Measurements from ENCODE around the gene KAZN. TPM values are rescaled to one million over a fixed set of nuclear protein-coding genes. Genes with fewer than 3 reads are reported as not detected.

Gene KAZN
- total and polyA plus RNA-seq, 8 donors = 1.2 to 50.7 (median 6.8) TPM

DNA sequence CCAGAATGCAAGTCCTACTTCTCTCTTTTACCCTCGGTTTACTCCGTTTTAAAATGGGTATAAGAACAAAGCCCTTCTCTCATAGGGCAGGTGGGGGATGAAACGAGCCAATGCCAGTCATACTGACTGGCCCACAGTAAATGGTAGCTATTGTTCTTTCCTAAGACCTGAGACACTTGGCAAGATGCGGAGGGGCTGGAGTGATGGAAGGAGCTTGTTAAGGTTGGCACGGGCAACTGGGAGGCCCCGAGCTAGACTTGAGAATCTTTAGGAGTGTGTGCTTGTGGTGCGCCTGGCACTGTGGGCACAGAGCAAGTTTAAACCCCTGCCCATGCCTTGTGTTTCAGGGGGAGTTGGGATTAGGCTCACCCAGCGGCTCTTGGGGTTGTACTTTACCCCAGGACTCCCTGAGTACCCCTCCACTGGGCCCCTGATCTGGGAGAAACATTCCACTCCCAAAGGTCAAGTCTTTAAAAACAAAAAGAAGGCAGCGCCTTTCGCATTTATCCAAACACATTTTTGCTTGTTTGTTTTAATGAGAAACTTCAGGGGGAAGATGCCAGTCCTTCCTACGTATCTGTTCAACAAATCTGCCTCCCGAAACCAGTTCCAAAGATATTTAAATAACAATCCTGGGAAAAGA is 314.5 kb downstream of the KAZN start:
- H3K4me1 ChIP-seq = peaks cover 0 to 10% (median 0%) of the 10 kb centered on the region in 4 donors
- no peaks in the 10 kb centered on the region for H3K9me3 ChIP-seq
- TF ChIP-seq, protein P1, sequence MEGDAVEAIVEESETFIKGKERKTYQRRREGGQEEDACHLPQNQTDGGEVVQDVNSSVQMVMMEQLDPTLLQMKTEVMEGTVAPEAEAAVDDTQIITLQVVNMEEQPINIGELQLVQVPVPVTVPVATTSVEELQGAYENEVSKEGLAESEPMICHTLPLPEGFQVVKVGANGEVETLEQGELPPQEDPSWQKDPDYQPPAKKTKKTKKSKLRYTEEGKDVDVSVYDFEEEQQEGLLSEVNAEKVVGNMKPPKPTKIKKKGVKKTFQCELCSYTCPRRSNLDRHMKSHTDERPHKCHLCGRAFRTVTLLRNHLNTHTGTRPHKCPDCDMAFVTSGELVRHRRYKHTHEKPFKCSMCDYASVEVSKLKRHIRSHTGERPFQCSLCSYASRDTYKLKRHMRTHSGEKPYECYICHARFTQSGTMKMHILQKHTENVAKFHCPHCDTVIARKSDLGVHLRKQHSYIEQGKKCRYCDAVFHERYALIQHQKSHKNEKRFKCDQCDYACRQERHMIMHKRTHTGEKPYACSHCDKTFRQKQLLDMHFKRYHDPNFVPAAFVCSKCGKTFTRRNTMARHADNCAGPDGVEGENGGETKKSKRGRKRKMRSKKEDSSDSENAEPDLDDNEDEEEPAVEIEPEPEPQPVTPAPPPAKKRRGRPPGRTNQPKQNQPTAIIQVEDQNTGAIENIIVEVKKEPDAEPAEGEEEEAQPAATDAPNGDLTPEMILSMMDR (IDR thresholded peaks at IDR 0.05) = no peak
- TF ChIP-seq POLR2AphosphoS5 (IDR thresholded peaks at IDR 0.05) (no peak), POLR2A (IDR thresholded peaks at IDR 0.05) (no peak), EP300 (IDR thresholded peaks at IDR 0.05) (no peak)
- intact Hi-C loops (cut with DNase I; ENCODE audit: low total_unique reads) = no loop called here
- H3K4me3 ChIP-seq = no peak overlapping the region
- WGBS, 5 donors = 78 to 80% (median 79%) methylated on average over 12 of the region's 12 CpGs
- no peak for DNase-seq
- H3K27ac ChIP-seq = no peak overlapping the region
- H3K27me3 ChIP-seq = no peaks in the 10 kb centered on the region
- H3K36me3 ChIP-seq = no peaks in the 10 kb centered on the region

DNA sequence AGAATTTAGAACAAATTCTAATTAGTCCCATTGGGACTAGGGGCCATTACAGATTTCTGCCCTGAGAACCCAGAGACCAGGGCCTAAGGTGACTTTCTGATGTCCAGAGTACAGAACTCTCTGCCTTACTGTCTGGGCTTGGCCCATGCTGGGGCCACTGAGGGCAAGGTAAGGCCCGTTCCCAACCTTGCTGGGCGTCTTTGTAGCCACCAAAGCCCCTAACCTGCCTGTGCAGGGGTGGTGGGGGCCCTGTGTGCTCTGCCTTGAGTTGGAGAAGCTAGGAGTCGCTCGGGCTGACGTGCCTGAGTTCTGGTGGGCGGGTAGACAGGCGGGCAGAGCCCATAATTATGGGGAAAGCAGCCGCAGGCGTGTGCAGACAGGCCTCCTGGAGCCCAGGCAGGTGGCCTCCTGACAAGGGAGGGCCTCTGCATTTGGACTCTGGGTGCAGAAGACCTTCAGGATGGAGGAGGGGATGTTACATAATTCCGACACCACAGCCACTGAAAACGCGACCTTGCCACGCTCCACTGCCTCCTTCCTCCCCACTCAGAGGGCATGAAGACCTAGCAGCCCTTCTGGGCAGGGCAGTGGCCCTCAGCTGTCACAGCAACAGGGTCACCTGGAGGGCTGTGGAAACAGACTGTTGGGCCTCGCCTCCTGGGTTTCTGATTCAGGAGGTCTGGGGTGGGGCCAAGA is 315.1 kb downstream of the KAZN start:
- TF ChIP-seq, protein P1 (IDR thresholded peaks at IDR 0.05) = no peak
- no peak for TF ChIP-seq EP300 (IDR thresholded peaks at IDR 0.05)
- H3K36me3 ChIP-seq = no peaks in the 10 kb centered on the region
- H3K9me3 ChIP-seq = no peaks in the 10 kb centered on the region
- no peak overlapping the region for H3K4me3 ChIP-seq
- DNase-seq = no peak
- intact Hi-C loops (cut with DNase I; ENCODE audit: low total_unique reads) = no loop called here
- 71 to 90% (median 82%) methylated on average over 11 to 14 of the region's 14 CpGs for WGBS, 5 donors
- peaks cover 0 to 10% (median 0%) of the 10 kb centered on the region in 4 donors for H3K4me1 ChIP-seq
- no peaks in the 10 kb centered on the region for H3K27me3 ChIP-seq
- H3K27ac ChIP-seq = no peak overlapping the region

DNA sequence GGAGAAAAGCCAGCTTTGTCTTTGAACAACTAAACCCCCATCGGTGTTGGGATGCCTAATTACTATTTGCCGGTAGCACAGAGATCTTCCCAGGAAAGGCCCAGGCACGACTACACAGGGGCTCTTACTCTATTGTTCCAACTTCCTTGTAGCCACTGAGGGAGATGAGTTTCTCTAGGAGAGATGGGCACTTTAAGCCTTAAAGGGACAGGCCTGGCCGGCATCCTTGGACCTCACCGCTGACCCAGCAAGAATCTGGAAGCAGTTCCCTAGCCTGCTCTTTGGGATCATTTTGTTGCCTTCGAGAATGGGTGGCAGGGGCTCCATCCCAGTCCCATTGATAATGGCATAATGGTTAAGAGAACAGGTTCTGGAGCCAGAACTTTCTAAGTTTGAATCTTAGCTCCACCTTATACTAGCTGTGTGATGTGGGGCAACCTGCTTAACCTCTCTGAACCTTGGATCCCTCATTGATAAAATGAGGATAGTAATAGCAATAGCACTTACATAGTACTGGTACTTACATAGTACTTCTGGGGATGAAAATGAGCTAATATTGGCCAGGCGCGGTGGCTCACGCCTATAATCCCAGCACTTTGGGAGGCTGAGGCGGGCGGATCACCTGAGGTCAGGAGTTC is 316.0 kb downstream of the KAZN start:
- no peaks in the 10 kb centered on the region for H3K36me3 ChIP-seq
- WGBS, 5 donors = 74 to 88% (median 80%) methylated on average over 9 to 11 of the region's 11 CpGs
- H3K27me3 ChIP-seq = no peaks in the 10 kb centered on the region
- H3K4me3 ChIP-seq = no peak overlapping the region
- H3K27ac ChIP-seq = no peak overlapping the region
- H3K4me1 ChIP-seq = peaks cover 0 to 10% (median 0%) of the 10 kb centered on the region in 4 donors
- intact Hi-C loops (cut with DNase I; ENCODE audit: low total_unique reads) = no loop called here
- H3K9me3 ChIP-seq = no peaks in the 10 kb centered on the region
- DNase-seq = no peak
- TF ChIP-seq EP300 (IDR thresholded peaks at IDR 0.05) = no peak
- TF ChIP-seq POLR2A (IDR thresholded peaks at IDR 0.05) = no peak
- no peak for TF ChIP-seq POLR2AphosphoS5 (IDR thresholded peaks at IDR 0.05)
- TF ChIP-seq, protein P1 (IDR thresholded peaks at IDR 0.05) = no peak

DNA sequence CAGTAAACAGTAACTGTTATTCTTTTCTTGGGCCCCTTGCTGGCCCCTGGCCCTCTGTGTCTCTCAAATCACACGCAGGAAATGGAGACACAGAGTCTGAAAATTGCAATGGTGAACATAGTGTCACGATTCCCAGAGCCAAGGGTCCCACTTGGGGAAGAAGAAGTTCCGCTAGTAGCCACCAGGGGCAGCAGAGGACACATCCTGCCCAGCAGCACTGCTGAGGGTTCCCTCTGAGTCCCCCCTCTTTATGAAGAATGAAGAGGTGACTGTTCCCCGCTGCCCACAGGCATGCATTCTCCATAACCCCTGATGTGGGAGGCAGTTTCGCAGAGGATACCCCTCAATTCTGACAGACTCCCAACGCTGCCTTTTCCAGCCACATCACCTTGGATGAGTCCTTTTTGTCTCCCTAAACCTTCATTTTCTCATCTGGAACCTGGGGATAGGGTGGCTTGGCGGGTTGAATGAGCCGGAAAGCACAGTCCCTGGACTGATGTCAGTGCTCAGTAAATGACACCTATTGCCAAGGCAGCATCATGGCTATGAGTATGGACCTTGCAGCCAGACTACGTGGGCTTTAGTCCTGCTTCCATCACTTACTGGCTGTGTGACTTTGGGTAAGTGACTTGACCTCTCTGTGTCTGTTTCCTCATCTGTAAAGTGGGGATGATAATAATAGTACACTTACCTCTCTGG is 317.0 kb downstream of the KAZN start:
- WGBS, 5 donors = 47 to 56% (median 48%) methylated on average over 9 of the region's 9 CpGs
- Histone ChIP-seq H3K9me3 (no peaks in the 10 kb centered on the region), H3K36me3 (no peaks in the 10 kb centered on the region), H3K27ac (no peak overlapping the region), H3K4me1 (peaks cover 0 to 7% (median 0%) of the 10 kb centered on the region in 4 donors), H3K27me3 (peaks cover 0 to 3% (median 0%) of the 10 kb centered on the region in 3 donors), H3K4me3 (no peak overlapping the region)
- intact Hi-C loops (cut with DNase I; ENCODE audit: low total_unique reads) = no loop called here
- DNase-seq = peak; percentile 51 to 80
- TF ChIP-seq, protein P1 (IDR thresholded peaks at IDR 0.05) = peak in 5 of 7 experiments; percentile 32 to 88 (median 88)
- no peak for TF ChIP-seq POLR2A (IDR thresholded peaks at IDR 0.05)
